BJ (cell line): Measurements from ENCODE around the gene SMIM45.

Source experiments
- CTCF ChIA-PET: fragments of 350-600 bp; formaldehyde crosslinking; extraction: SDS; loops from one replicate; lab custom pipeline; 2021; ENCODE audit warnings: antibody characterized with exemption, inconsistent platforms; lab: Yijun Ruan, JAX
- POLR2A ChIA-PET: fragments of 300-600 bp; sonication (Branson Sonifier 250); formaldehyde crosslinking; extraction: SDS; loops from one replicate; lab custom pipeline; 2021; ENCODE audit warnings: antibody characterized with exemption; lab: Charles Lee
- DNase-seq: peaks from one replicate; pipeline ENCODE4 v3.0.0-alpha.2; 2011; ENCODE audit warnings: low read depth
- H3K27me3 ChIP-seq: 2 replicates; pipeline ENCODE4 v1.6.0; 2011; ENCODE audit warnings: low read length; ENCODE audit not compliant: control insufficient read depth, insufficient read depth
- H3K36me3 ChIP-seq: 2 replicates; pipeline ENCODE4 v1.5.1; 2011; ENCODE audit warnings: low read length; ENCODE audit not compliant: control insufficient read depth, insufficient read depth
- H3K4me3 ChIP-seq: 2 replicates; pipeline ENCODE4 v1.5.1; 2011; ENCODE audit warnings: low read depth, mild to moderate bottlenecking, control low read depth, low read length
- CTCF ChIP-seq: IDR thresholded peaks from 2 replicates; pipeline ENCODE4 v1.5.1; 2011; ENCODE audit warnings: low read depth, mild to moderate bottlenecking, control low read depth, inconsistent platforms, low read length, moderate library complexity; ENCODE audit not compliant: insufficient read depth

The SMIM45 gene

GRCh38 chr22:41971431-41971830 is 19.5 kb downstream of the SMIM45 start:
- TF ChIP-seq CTCF, result no peak
- DNase-seq, result no peak
- no peak overlapping the region for H3K4me3 ChIP-seq
- H3K36me3 ChIP-seq, result no peaks in the 10 kb centered on the region
- POLR2A ChIA-PET, result no interaction called here
- peaks cover 19% of the 10 kb centered on the region for H3K27me3 ChIP-seq
- CTCF ChIA-PET, result interaction anchor here (1.6 kb wide), 1 partner anchor 8 kb away, joined by 5 read pairs; no protein-coding TSS in a partner anchor

GRCh38 chr22:41974691-41975290 is 22.8 kb downstream of the SMIM45 start:
- CTCF ChIA-PET, result no interaction called here
- H3K4me3 ChIP-seq, result no peak overlapping the region
- H3K36me3 ChIP-seq, result no peaks in the 10 kb centered on the region
- POLR2A ChIA-PET, result no interaction called here
- DNase-seq, result no peak
- peaks cover 35% of the 10 kb centered on the region for H3K27me3 ChIP-seq
- no peak for TF ChIP-seq CTCF

GRCh38 chr22:41975299-41976069 is 23.5 kb downstream of the SMIM45 start:
- Histone ChIP-seq H3K27me3 (peaks cover 34% of the 10 kb centered on the region), H3K36me3 (no peaks in the 10 kb centered on the region), H3K4me3 (no peak overlapping the region)
- no peak for DNase-seq
- POLR2A ChIA-PET, result no interaction called here
- CTCF ChIA-PET, result no interaction called here
- TF ChIP-seq CTCF, result no peak

- TF ChIP-seq CTCF, result no peak
- POLR2A ChIA-PET, result no interaction called here
- H3K4me3 ChIP-seq, result peak overlapping the region; percentile 33
- CTCF ChIA-PET, result no interaction called here
- no peaks in the 10 kb centered on the region for H3K36me3 ChIP-seq
- no peak for DNase-seq
- H3K27me3 ChIP-seq, result peaks cover 38% of the 10 kb centered on the region
Measured at GRCh38 chr22:41976070-41976901, 24.3 kb downstream of the SMIM45 start.

GRCh38 chr22:41976961-41977566 is 25.1 kb downstream of the SMIM45 start:
- ChIA-PET POLR2A (no interaction called here), CTCF (no interaction called here)
- TF ChIP-seq CTCF, result no peak
- Histone ChIP-seq H3K27me3 (peaks cover 38% of the 10 kb centered on the region), H3K4me3 (peak overlapping the region; percentile 23), H3K36me3 (no peaks in the 10 kb centered on the region)
- no peak for DNase-seq
